GM23338 (cell line): ENCODE measurements around the gene GTPBP1.

Source experiments
- CTCF ChIP-seq, 2 experiments: fragments of 200-600 bp in 1 of 2; sonication (generic) in 1 of 2; conservative IDR thresholded peaks; 2 replicates each; pipeline versions ENCODE4 v1.5.1 to v1.6.1; 2016 to 2017; ENCODE audit warnings: antibody characterized with exemption in 2 of 2, low read depth in 2 of 2, mild to moderate bottlenecking in 2 of 2, moderate library complexity in 1 of 2
- ETS1 ChIP-seq: IDR thresholded peaks from 2 replicates; pipeline ENCODE4 v1.6.1; 2016; ENCODE audit warnings: antibody characterized with exemption
- EZH2 ChIP-seq: fragments of 200-600 bp; sonication (generic); IDR thresholded peaks from one replicate; pipeline ENCODE4 v1.8.0; 2017; ENCODE audit warnings: antibody characterized with exemption, mild to moderate bottlenecking, low read depth; ENCODE audit not compliant: unreplicated experiment
- EZH2phosphoT487 ChIP-seq: fragments of 200-600 bp; sonication (generic); IDR thresholded peaks from one replicate; pipeline ENCODE4 v1.8.1; 2018; ENCODE audit warnings: antibody characterized with exemption; ENCODE audit not compliant: unreplicated experiment
- JUNB ChIP-seq: IDR thresholded peaks from one replicate; pipeline ENCODE4 v1.6.1; 2016; ENCODE audit warnings: antibody characterized with exemption; ENCODE audit not compliant: unreplicated experiment
- POLR2AphosphoS5 ChIP-seq: IDR thresholded peaks from 2 replicates; pipeline ENCODE4 v1.6.1; 2016; ENCODE audit warnings: antibody characterized with exemption, low read depth
- REST ChIP-seq: IDR thresholded peaks from one replicate; pipeline ENCODE4 v1.6.1; 2018; ENCODE audit warnings: antibody characterized with exemption; ENCODE audit not compliant: unreplicated experiment

GRCh38 chr22:38698407-38699094, 7.2 kb upstream of the GTPBP1 start:
- TF ChIP-seq EZH2phosphoT487 (no peak), POLR2AphosphoS5 (no peak), CTCF (conservative IDR thresholded peaks at IDR 0.05; ENCODE audit: low read depth in 2 of 2) (no peak), ETS1 (no peak), EZH2 (no peak), REST (no peak), JUNB (no peak)
